Gastroesophageal sphincter (tissue), 3 donors: ENCODE results near the gene FBXL3.

Source experiments
- CTCF ChIP-seq, 4 experiments: fragments of 200-600 bp in 2 of 4; fragments of 450-650 bp in 2 of 4; sonication (generic) in 1 of 4; IDR thresholded peaks; one replicate each; pipeline ENCODE4 v1.5.1; 2017 to 2019; ENCODE audit warnings: antibody characterized with exemption in 4 of 4, mild to moderate bottlenecking in 2 of 4, moderate library complexity in 2 of 4
- POLR2A ChIP-seq, 2 donors: fragments of 450-650 bp; IDR thresholded peaks; one replicate each; pipeline ENCODE4 v1.6.1; 2017; ENCODE audit warnings: antibody characterized with exemption in 2 of 2, mild to moderate bottlenecking in 2 of 2, moderate library complexity in 1 of 2

- TF ChIP-seq CTCF (IDR thresholded peaks at IDR 0.05) = no peak
- no peak for TF ChIP-seq POLR2A (IDR thresholded peaks at IDR 0.05)
These were observed 7.9 kb upstream of the FBXL3 start for GRCh38 chr13:77034881-77035280.
